Astrocyte of the spinal cord (primary cell): ENCODE data around the gene PPP2R2D.

Source experiments
- DNase-seq: peaks from one replicate; pipeline ENCODE4 v3.0.0; 2011; ENCODE audit warnings: low read depth, low spot score
- H3K4me3 ChIP-seq: 2 replicates; pipeline ENCODE4 v1.5.1; 2011; ENCODE audit warnings: low read depth, mild to moderate bottlenecking, low read length, moderate library complexity
- CTCF ChIP-seq: IDR thresholded peaks from 2 replicates; pipeline ENCODE4 v1.5.1; 2012; ENCODE audit warnings: low read depth, mild to moderate bottlenecking, low read length, inconsistent platforms
- in situ Hi-C: cut with HindIII; loops from 2 replicates; pipeline ENCODE4 v1.10.0; 2017; ENCODE audit warnings: low sequenced_read_pairs

The PPP2R2D gene

GRCh38 chr10:131970946-131971345, 70.1 kb downstream of the PPP2R2D start:
- DNase-seq: no peak
- in situ Hi-C loops: no loop called here
- H3K4me3 ChIP-seq: no peak overlapping the region
- TF ChIP-seq CTCF: no peak

- no peak overlapping the region for H3K4me3 ChIP-seq
- no peak for DNase-seq
- in situ Hi-C loops: no loop called here
- no peak for TF ChIP-seq CTCF
Measured at GRCh38 chr10:131971591-131971990, 70.8 kb downstream of the PPP2R2D start.

GRCh38 chr10:131972474-131973071, 71.8 kb downstream of the PPP2R2D start:
- no peak for TF ChIP-seq CTCF
- in situ Hi-C loops: no loop called here
- H3K4me3 ChIP-seq: no peak overlapping the region
- peak; percentile 46 for DNase-seq

- no peak for DNase-seq
- TF ChIP-seq CTCF: no peak
- in situ Hi-C loops: no loop called here
- no peak overlapping the region for H3K4me3 ChIP-seq
Measured at GRCh38 chr10:131973160-131973951, 72.5 kb downstream of the PPP2R2D start.

GRCh38 chr10:131974034-131974817, 73.4 kb downstream of the PPP2R2D start:
- in situ Hi-C loops: no loop called here

GRCh38 chr10:131975003-131975402, 74.2 kb downstream of the PPP2R2D start:
- no peak for TF ChIP-seq CTCF
- no peak overlapping the region for H3K4me3 ChIP-seq
- DNase-seq: no peak
- in situ Hi-C loops: no loop called here

More at GRCh38 chr10:131974034-131974817, 73.4 kb downstream of the PPP2R2D start:
- no peak for DNase-seq
- no peak overlapping the region for H3K4me3 ChIP-seq
- no peak for TF ChIP-seq CTCF
